HepG2 (cell line): ENCODE measurements around the gene ST3GAL2. TPM values are rescaled to one million over a fixed set of nuclear protein-coding genes. Genes with fewer than 3 reads are reported as not detected.

Experiments
- DMAP1 ChIP-seq: IDR thresholded peaks from 2 replicates; pipeline ENCODE4 v1.6.1; 2016
- FOXK2 ChIP-seq: fragments of 450-650 bp; IDR thresholded peaks from 2 replicates; pipeline ENCODE4 v1.6.1; 2016
- HMG20B ChIP-seq: conservative IDR thresholded peaks from 2 replicates; pipeline ENCODE4 v1.6.1; 2016; ENCODE audit warnings: missing genetic modification reagents, missing compliant biosample characterization
- HMGXB3 ChIP-seq: sonication (generic); formaldehyde crosslinking; IDR thresholded peaks from 2 replicates; pipeline ENCODE4 v1.4.0; 2020; ENCODE audit warnings: missing genetic modification reagents, borderline replicate concordance
- HOXA3 ChIP-seq: sonication (generic); formaldehyde crosslinking; IDR thresholded peaks from 2 replicates; pipeline ENCODE4 v1.5.0; 2020; ENCODE audit warnings: missing genetic modification reagents
- IKZF1 ChIP-seq: fragments of 450-650 bp; IDR thresholded peaks from 2 replicates; pipeline ENCODE4 v1.7.1; 2016
- POLR2A ChIP-seq, 2 experiments: IDR thresholded peaks; 2 replicates each; pipeline ENCODE4 v1.6.1; 2011; ENCODE audit warnings: low read depth in 2 of 2, low read length in 2 of 2, mild to moderate bottlenecking in 1 of 2, moderate library complexity in 1 of 2; ENCODE audit not compliant: insufficient read depth in 1 of 2
- TFE3 ChIP-seq: IDR thresholded peaks from 2 replicates; pipeline ENCODE4 v1.6.1; 2016
- THAP8 ChIP-seq: sonication (generic); formaldehyde crosslinking; IDR thresholded peaks from 2 replicates; pipeline ENCODE4 v1.5.1; 2020; ENCODE audit warnings: missing genetic modification reagents, mild to moderate bottlenecking, borderline replicate concordance
- ZEB1 ChIP-seq: IDR thresholded peaks from 2 replicates; pipeline ENCODE4 v1.6.1; 2012; ENCODE audit warnings: mild to moderate bottlenecking, low read depth, inconsistent platforms; ENCODE audit not compliant: insufficient replicate concordance
- ZFP36L2 ChIP-seq: sonication (generic); formaldehyde crosslinking; IDR thresholded peaks from 2 replicates; pipeline ENCODE4 v1.4.0; 2020; ENCODE audit warnings: missing genetic modification reagents
- ZKSCAN8 ChIP-seq: IDR thresholded peaks from 2 replicates; pipeline ENCODE4 v1.6.1; 2016; ENCODE audit warnings: borderline replicate concordance, missing genetic modification reagents, missing compliant biosample characterization
- ZNF34 ChIP-seq: sonication (generic); formaldehyde crosslinking; IDR thresholded peaks from 2 replicates; pipeline ENCODE4 v1.4.0; 2020; ENCODE audit warnings: mild to moderate bottlenecking, missing genetic modification reagents, borderline replicate concordance
- ZNF510 ChIP-seq: sonication (generic); formaldehyde crosslinking; IDR thresholded peaks from 2 replicates; pipeline ENCODE4 v1.4.0; 2020; ENCODE audit warnings: low read depth, mild to moderate bottlenecking, missing genetic modification reagents
- ZNF580 ChIP-seq: IDR thresholded peaks from 2 replicates; pipeline ENCODE4 v1.6.1; 2016; ENCODE audit warnings: low read depth, borderline replicate concordance
- ZZZ3 ChIP-seq: sonication (generic); formaldehyde crosslinking; IDR thresholded peaks from 2 replicates; pipeline ENCODE4 v1.4.0; 2020; ENCODE audit warnings: missing genetic modification reagents, mild to moderate bottlenecking, borderline replicate concordance
- polyA plus RNA-seq, 8 experiments: library from polyadenylated mRNA; depleted of rRNA in 3 of 8; stranded (reverse) in 7 of 8; unstranded in 1 of 8; fragments of >200 nt; fragmentation: Illumina TruSeq in 4 of 8; extraction: Trizol in 4 of 8; gene quantifications; 2 replicates each; pipeline versions ENCODE4 v1.2.1 to v1.2.3, GENCODE V29; 2011 to 2016; ENCODE audit warnings: low read depth in 4 of 8, missing spikeins in 1 of 8, mixed read lengths in 1 of 8; ENCODE audit not compliant: insufficient read depth in 1 of 8
- total RNA-seq, 5 experiments: library from RNA; depleted of rRNA; stranded (reverse); fragments of >200 nt; fragmentation: Illumina TruSeq; extraction: Trizol; gene quantifications; 2 replicates each; pipeline ENCODE4 v1.2.3, GENCODE V29; 2016; ENCODE audit warnings: low read depth in 1 of 5
- TF ChIP-seq, protein P1 (sequence below): sonication (generic); formaldehyde crosslinking; IDR thresholded peaks from 2 replicates; pipeline ENCODE4; 2020; ENCODE audit warnings: missing genetic modification reagents, mild to moderate bottlenecking, borderline replicate concordance
- TF ChIP-seq, protein P2 (sequence below): IDR thresholded peaks from 2 replicates; pipeline ENCODE4 v1.4.0; 2020; ENCODE audit warnings: mild to moderate bottlenecking, missing genetic modification reagents

Gene ST3GAL2
- total and polyA plus RNA-seq, 2 of the 13 experiments (the other 11 are each of a cell fraction or from before 2014, with no cell fraction given) = 16.3 to 24.9 TPM

DNA sequence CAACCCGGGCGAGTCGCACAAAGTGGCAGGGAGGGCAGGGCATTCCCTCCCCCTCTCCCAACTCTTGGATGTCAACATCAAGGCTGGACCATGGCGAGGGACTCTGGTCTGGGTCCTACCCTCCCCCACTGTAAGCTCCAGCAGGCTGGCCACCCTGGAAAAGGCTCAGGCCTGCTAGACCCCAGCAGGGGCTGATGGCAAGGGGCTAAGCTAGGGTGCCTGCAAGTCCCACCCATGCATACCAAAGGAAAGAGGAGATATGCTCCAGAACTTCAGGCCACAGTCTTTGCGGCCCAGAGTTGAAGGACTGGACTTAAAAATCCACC is 19.9 kb downstream of the ST3GAL2 start (continued):
- no peak for TF ChIP-seq TFE3 (CRISPR knock-in tag)
- 0 out of 2 replicates have a peak, but pooled peaks have one; percentile 26 for TF ChIP-seq ZZZ3 (CRISPR knock-in tag)
- TF ChIP-seq ZNF34 (CRISPR knock-in tag) = no peak
- no peak for TF ChIP-seq POLR2A (IDR thresholded peaks at IDR 0.05; ENCODE audit: insufficient read depth in 1 of 2, low read depth in 2 of 2, low read length in 2 of 2)
- TF ChIP-seq, protein P1, sequence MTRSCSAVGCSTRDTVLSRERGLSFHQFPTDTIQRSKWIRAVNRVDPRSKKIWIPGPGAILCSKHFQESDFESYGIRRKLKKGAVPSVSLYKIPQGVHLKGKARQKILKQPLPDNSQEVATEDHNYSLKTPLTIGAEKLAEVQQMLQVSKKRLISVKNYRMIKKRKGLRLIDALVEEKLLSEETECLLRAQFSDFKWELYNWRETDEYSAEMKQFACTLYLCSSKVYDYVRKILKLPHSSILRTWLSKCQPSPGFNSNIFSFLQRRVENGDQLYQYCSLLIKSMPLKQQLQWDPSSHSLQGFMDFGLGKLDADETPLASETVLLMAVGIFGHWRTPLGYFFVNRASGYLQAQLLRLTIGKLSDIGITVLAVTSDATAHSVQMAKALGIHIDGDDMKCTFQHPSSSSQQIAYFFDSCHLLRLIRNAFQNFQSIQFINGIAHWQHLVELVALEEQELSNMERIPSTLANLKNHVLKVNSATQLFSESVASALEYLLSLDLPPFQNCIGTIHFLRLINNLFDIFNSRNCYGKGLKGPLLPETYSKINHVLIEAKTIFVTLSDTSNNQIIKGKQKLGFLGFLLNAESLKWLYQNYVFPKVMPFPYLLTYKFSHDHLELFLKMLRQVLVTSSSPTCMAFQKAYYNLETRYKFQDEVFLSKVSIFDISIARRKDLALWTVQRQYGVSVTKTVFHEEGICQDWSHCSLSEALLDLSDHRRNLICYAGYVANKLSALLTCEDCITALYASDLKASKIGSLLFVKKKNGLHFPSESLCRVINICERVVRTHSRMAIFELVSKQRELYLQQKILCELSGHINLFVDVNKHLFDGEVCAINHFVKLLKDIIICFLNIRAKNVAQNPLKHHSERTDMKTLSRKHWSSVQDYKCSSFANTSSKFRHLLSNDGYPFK (CRISPR knock-in tag) = no peak
- TF ChIP-seq, protein P2, sequence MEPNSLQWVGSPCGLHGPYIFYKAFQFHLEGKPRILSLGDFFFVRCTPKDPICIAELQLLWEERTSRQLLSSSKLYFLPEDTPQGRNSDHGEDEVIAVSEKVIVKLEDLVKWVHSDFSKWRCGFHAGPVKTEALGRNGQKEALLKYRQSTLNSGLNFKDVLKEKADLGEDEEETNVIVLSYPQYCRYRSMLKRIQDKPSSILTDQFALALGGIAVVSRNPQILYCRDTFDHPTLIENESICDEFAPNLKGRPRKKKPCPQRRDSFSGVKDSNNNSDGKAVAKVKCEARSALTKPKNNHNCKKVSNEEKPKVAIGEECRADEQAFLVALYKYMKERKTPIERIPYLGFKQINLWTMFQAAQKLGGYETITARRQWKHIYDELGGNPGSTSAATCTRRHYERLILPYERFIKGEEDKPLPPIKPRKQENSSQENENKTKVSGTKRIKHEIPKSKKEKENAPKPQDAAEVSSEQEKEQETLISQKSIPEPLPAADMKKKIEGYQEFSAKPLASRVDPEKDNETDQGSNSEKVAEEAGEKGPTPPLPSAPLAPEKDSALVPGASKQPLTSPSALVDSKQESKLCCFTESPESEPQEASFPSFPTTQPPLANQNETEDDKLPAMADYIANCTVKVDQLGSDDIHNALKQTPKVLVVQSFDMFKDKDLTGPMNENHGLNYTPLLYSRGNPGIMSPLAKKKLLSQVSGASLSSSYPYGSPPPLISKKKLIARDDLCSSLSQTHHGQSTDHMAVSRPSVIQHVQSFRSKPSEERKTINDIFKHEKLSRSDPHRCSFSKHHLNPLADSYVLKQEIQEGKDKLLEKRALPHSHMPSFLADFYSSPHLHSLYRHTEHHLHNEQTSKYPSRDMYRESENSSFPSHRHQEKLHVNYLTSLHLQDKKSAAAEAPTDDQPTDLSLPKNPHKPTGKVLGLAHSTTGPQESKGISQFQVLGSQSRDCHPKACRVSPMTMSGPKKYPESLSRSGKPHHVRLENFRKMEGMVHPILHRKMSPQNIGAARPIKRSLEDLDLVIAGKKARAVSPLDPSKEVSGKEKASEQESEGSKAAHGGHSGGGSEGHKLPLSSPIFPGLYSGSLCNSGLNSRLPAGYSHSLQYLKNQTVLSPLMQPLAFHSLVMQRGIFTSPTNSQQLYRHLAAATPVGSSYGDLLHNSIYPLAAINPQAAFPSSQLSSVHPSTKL = no peak
- no peak for TF ChIP-seq THAP8 (CRISPR knock-in tag)
- no peak for TF ChIP-seq HMG20B (CRISPR knock-in tag)
- TF ChIP-seq HMGXB3 (CRISPR knock-in tag) = no peak
- TF ChIP-seq HOXA3 = 0 out of 2 replicates have a peak, but pooled peaks have one; percentile 19
- no peak for TF ChIP-seq ZKSCAN8
- no peak for TF ChIP-seq IKZF1
- no peak for TF ChIP-seq ZNF510 (CRISPR knock-in tag)
- no peak for TF ChIP-seq ZFP36L2 (CRISPR knock-in tag)
- no peak for TF ChIP-seq DMAP1 (CRISPR knock-in tag)
- TF ChIP-seq FOXK2 = no peak
- no peak for TF ChIP-seq ZEB1
- TF ChIP-seq ZNF580 (CRISPR knock-in tag) = no peak
